CD14-positive monocyte (primary cell): ENCODE results near the gene MEX3B. TPM values are rescaled to one million over a fixed set of nuclear protein-coding genes. Genes with fewer than 3 reads are reported as not detected.

Experiments
- DNase-seq, 3 donors: peaks; one replicate each; pipeline ENCODE4 v3.0.0-alpha.2; 2011 to 2022
- H2AFZ ChIP-seq: 2 replicates; pipeline ENCODE4 v1.6.0; 2012; ENCODE audit warnings: mild to moderate bottlenecking, low read depth, low read length, inconsistent platforms; ENCODE audit not compliant: insufficient read depth, poor library complexity, severe bottlenecking
- H3K27ac ChIP-seq, 2 donors: 1 replicate in 1 of 2; 2 replicates in 1 of 2; pipeline ENCODE4 v1.5.1; 2012 to 2013; ENCODE audit warnings: low read length in 2 of 2, control low read depth in 1 of 2, inconsistent platforms in 1 of 2, low read depth in 1 of 2, mild to moderate bottlenecking in 1 of 2
- H3K27me3 ChIP-seq, 2 donors: one replicate each; pipeline versions ENCODE4 v1.6.0 to v1.6.1; 2011 to 2013; ENCODE audit warnings: low read length in 2 of 2; ENCODE audit not compliant: control insufficient read depth in 2 of 2, insufficient read depth in 2 of 2
- H3K36me3 ChIP-seq, 2 donors: replicated peaks in 1 of 2; 1 replicate in 1 of 2; 2 replicates in 1 of 2; pipeline versions ENCODE4 v1.5.1 to v1.6.1; 2012 to 2013; ENCODE audit warnings: low read length in 2 of 2, control low read depth in 1 of 2, inconsistent platforms in 1 of 2, mild to moderate bottlenecking in 1 of 2; ENCODE audit not compliant: insufficient read depth in 2 of 2, control insufficient read depth in 1 of 2
- H3K4me1 ChIP-seq, 2 donors: 1 replicate in 1 of 2; 2 replicates in 1 of 2; pipeline versions ENCODE4 v1.5.1 to v1.6.1; 2012 to 2013; ENCODE audit warnings: low read length in 2 of 2, control low read depth in 1 of 2, inconsistent platforms in 1 of 2, mild to moderate bottlenecking in 1 of 2, moderate library complexity in 1 of 2; ENCODE audit not compliant: insufficient read depth in 2 of 2, control insufficient read depth in 1 of 2
- H3K4me2 ChIP-seq: replicated peaks from 2 replicates; pipeline ENCODE3; 2012; ENCODE audit warnings: low read length, moderate library complexity, mild to moderate bottlenecking; ENCODE audit not compliant: poor library complexity, severe bottlenecking; ENCODE audit errors: extremely low read depth
- H3K4me3 ChIP-seq, 3 experiments: fragments of 200-600 bp in 1 of 3; sonication (generic) in 1 of 3; replicated peaks in 1 of 3; 1 replicate in 2 of 3; 2 replicates in 1 of 3; pipeline ENCODE4 v1.5.1; 2011 to 2013; ENCODE audit warnings: low read length in 3 of 3, mild to moderate bottlenecking in 3 of 3, control low read depth in 2 of 3, low read depth in 2 of 3, inconsistent platforms in 1 of 3, moderate library complexity in 1 of 3
- H3K79me2 ChIP-seq: 2 replicates; pipeline ENCODE4 v1.6.0; 2012; ENCODE audit warnings: mild to moderate bottlenecking, control low read depth, inconsistent platforms, low read length, moderate library complexity; ENCODE audit not compliant: insufficient read depth
- H3K9ac ChIP-seq: 2 replicates; pipeline ENCODE4 v1.6.0; 2017; ENCODE audit warnings: low read length, mild to moderate bottlenecking; ENCODE audit not compliant: insufficient read depth, poor library complexity, severe bottlenecking
- H3K9me3 ChIP-seq, 2 donors: replicated peaks in 1 of 2; 1 replicate in 1 of 2; 2 replicates in 1 of 2; pipeline versions ENCODE4 v1.5.1 to v1.6.1; 2012 to 2013; ENCODE audit warnings: low read length in 2 of 2, control low read depth in 1 of 2; ENCODE audit not compliant: control insufficient read depth in 1 of 2, insufficient read depth in 1 of 2
- H4K20me1 ChIP-seq: 2 replicates; pipeline ENCODE4 v1.6.0; 2012; ENCODE audit warnings: mild to moderate bottlenecking, low read length, control low read depth, moderate library complexity; ENCODE audit not compliant: insufficient read depth
- H3K27ac Mint-ChIP-seq, 7 donors: one replicate each; pipeline ENCODE4 v1.8.0; 2020; ENCODE audit warnings: mild to moderate bottlenecking in 7 of 7, mixed read lengths in 7 of 7, moderate library complexity in 6 of 7, inconsistent platforms in 2 of 7
- H3K27me3 Mint-ChIP-seq, 3 donors: one replicate each; pipeline ENCODE4 v1.8.0; 2021 to 2022; ENCODE audit warnings: low read depth in 3 of 3, mild to moderate bottlenecking in 3 of 3, mixed read lengths in 3 of 3, moderate library complexity in 3 of 3, inconsistent platforms in 1 of 3
- H3K36me3 Mint-ChIP-seq, 2 donors: one replicate each; pipeline ENCODE4 v1.8.0; 2020; ENCODE audit warnings: mixed read lengths in 2 of 2, inconsistent platforms in 1 of 2, mild to moderate bottlenecking in 1 of 2
- H3K4me1 Mint-ChIP-seq: one replicate; pipeline ENCODE4 v1.8.0; 2020; ENCODE audit warnings: mild to moderate bottlenecking, mixed read lengths
- H3K4me3 Mint-ChIP-seq, 2 donors: one replicate each; pipeline ENCODE4 v1.8.0; 2020; ENCODE audit warnings: mild to moderate bottlenecking in 2 of 2, mixed read lengths in 2 of 2, moderate library complexity in 1 of 2
- H3K9me3 Mint-ChIP-seq, 7 donors: one replicate each; pipeline ENCODE4 v1.8.0; 2020 to 2022; ENCODE audit warnings: mixed read lengths in 7 of 7, mild to moderate bottlenecking in 6 of 7, moderate library complexity in 6 of 7, inconsistent platforms in 2 of 7
- WGBS: methylation state at CpG from one replicate; pipeline ENCODE4 v1.1.5; 2013; ENCODE audit warnings: missing lambda C conversion rate; ENCODE audit not compliant: insufficient coverage; 5-methylcytosine and 5-hydroxymethylcytosine counted together
- intact Hi-C, 2 donors: fragments of 100-400 bp; cut with micrococcal nuclease; formaldehyde crosslinking; loops; one replicate each; pipeline versions ENCODE4 v1.15.0 to v1.15.1; 2023
- polyA plus RNA-seq, 3 donors: library from polyadenylated mRNA; depleted of rRNA in 1 of 3; unstranded in 2 of 3; stranded (reverse) in 1 of 3; fragments of 300-500 nt in 2 of 3; fragments of >200 nt in 1 of 3; fragmentation: Illumina TruSeq in 2 of 3; gene quantifications; 1 replicate in 2 of 3; 2 replicates in 1 of 3; pipeline ENCODE4 v1.2.3, GENCODE V29; 2012 to 2021
- TF ChIP-seq, protein P1 (sequence below): fragments of 200-600 bp; IDR thresholded peaks from one replicate; pipeline ENCODE4 v1.8.0; 2022; ENCODE audit warnings: antibody characterized with exemption, mild to moderate bottlenecking

The MEX3B gene
- polyA plus RNA-seq, 3 donors = 0.05 to 4.7 TPM; not detected in 1

DNA sequence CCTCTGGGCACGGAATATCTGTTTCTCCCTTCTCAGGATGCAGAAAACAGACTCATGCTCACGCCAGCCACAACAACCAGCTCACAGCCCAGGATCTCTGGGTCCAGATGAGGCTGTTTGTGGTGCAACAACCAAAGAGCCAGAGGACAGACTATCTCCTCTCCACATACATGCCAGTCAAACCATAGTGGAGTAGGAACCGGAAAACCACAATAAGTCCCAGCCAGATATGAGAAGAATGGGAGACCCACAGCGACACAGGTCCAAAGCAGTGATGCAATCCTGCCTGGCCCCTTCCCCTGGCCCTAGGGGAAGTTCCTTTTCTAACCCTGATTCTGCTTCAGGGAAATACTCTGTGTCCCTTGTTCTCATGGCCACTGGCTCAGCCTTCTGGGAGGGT, 27.6 kb downstream of the MEX3B start:
- peak; percentile 12 to 44 (median 31) for DNase-seq
- no peaks in the 10 kb centered on the region for H3K79me2 ChIP-seq
- H3K4me1 Mint-ChIP-seq = peaks cover 15% of the 10 kb centered on the region
- peak overlapping the region in 1 of 2 donors; percentile 7 for H3K4me3 Mint-ChIP-seq
- peak overlapping the region; percentile 7 for H3K4me2 ChIP-seq
- H3K27ac ChIP-seq = no peak overlapping the region
- peak overlapping the region in 1 of 3 experiments; percentile 24 for H3K4me3 ChIP-seq
- intact Hi-C loops = no loop called here
- H3K36me3 Mint-ChIP-seq = no peaks in the 10 kb centered on the region
- H2AFZ ChIP-seq = peak overlapping the region; percentile 49
- WGBS = 0% methylated on average over 4 of the region's 4 CpGs
- no peaks in the 10 kb centered on the region for H3K36me3 ChIP-seq
- TF ChIP-seq, protein P1, sequence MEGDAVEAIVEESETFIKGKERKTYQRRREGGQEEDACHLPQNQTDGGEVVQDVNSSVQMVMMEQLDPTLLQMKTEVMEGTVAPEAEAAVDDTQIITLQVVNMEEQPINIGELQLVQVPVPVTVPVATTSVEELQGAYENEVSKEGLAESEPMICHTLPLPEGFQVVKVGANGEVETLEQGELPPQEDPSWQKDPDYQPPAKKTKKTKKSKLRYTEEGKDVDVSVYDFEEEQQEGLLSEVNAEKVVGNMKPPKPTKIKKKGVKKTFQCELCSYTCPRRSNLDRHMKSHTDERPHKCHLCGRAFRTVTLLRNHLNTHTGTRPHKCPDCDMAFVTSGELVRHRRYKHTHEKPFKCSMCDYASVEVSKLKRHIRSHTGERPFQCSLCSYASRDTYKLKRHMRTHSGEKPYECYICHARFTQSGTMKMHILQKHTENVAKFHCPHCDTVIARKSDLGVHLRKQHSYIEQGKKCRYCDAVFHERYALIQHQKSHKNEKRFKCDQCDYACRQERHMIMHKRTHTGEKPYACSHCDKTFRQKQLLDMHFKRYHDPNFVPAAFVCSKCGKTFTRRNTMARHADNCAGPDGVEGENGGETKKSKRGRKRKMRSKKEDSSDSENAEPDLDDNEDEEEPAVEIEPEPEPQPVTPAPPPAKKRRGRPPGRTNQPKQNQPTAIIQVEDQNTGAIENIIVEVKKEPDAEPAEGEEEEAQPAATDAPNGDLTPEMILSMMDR = no peak
- peaks cover 12 to 13% of the 10 kb centered on the region in 2 donors for H3K4me1 ChIP-seq
- H3K9ac ChIP-seq = peak overlapping the region; percentile 12
- no peaks in the 10 kb centered on the region for H3K9me3 Mint-ChIP-seq
- no peaks in the 10 kb centered on the region for H3K9me3 ChIP-seq
- no peaks in the 10 kb centered on the region for H3K27me3 ChIP-seq
- H3K27ac Mint-ChIP-seq = peak overlapping the region in 2 of 7 donors; percentile 17 to 62
- peaks cover 5 to 12% (median 5%) of the 10 kb centered on the region in 3 donors for H3K27me3 Mint-ChIP-seq
- no peaks in the 10 kb centered on the region for H4K20me1 ChIP-seq

DNA sequence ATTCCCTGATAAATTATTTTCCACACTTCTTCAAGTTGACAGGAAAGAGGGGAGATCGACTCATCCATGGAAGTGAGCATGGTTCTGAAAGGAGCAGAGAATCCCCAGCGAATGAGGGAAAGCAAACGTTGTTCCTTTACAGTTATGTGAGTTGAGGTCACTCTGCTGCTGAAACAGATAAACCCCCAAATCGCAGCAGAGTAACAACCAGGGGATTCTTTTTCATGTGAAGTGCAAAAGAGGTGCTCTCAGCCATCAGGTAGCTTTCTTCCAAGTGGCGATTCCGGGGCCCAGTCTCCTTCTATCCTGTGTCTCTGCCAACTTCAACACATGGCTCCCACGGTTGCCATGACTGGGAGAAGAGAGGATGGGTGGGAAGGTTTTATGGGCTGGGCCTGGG, 28.2 kb downstream of the MEX3B start:
- Histone ChIP-seq H3K79me2 (no peaks in the 10 kb centered on the region), H3K27me3 (no peaks in the 10 kb centered on the region), H3K4me3 (no peak overlapping the region), H3K9me3 (no peaks in the 10 kb centered on the region), H3K4me1 (peaks cover 12 to 13% of the 10 kb centered on the region in 2 donors), H3K9ac (no peak overlapping the region), H2AFZ (no peak overlapping the region), H3K4me2 (no peak overlapping the region), H3K27ac (no peak overlapping the region), H3K36me3 (no peaks in the 10 kb centered on the region), H4K20me1 (no peaks in the 10 kb centered on the region)
- Mint-ChIP-seq H3K4me1 (peaks cover 15% of the 10 kb centered on the region), H3K9me3 (no peaks in the 10 kb centered on the region), H3K36me3 (no peaks in the 10 kb centered on the region), H3K27me3 (peaks cover 5 to 14% (median 5%) of the 10 kb centered on the region in 3 donors), H3K4me3 (no peak overlapping the region), H3K27ac (no peak overlapping the region)
- intact Hi-C loops = no loop called here
- TF ChIP-seq, protein P1 = no peak
- 29% methylated on average over 1 of the region's 7 CpGs for WGBS
- DNase-seq = no peak
